Endothelial cell of umbilical vein (primary cell): Measurements from ENCODE around the gene TDRD5. TPM values are rescaled to one million over a fixed set of nuclear protein-coding genes. Genes with fewer than 3 reads are reported as not detected.

Source experiments
- BruUV-seq: library from RNA; stranded (reverse); fragments of 400-500 nt; replicated peaks from 2 replicates; lab custom pipeline; 2021; lab: Mats Ljungman, UMichigan
- CTCF ChIA-PET: fragments of 300-600, 350-600 bp; sonication (Branson Sonifier 250); formaldehyde crosslinking; loops from one replicate; lab custom pipeline; 2021; ENCODE audit warnings: antibody characterized with exemption, inconsistent platforms; lab: Charles Lee
- POLR2A ChIA-PET: fragments of 300-600, 350-600 bp; sonication (Branson Sonifier 250); formaldehyde crosslinking; loops from one replicate; lab custom pipeline; 2021; ENCODE audit warnings: antibody characterized with exemption, inconsistent platforms; lab: Charles Lee
- DNase-seq: peaks from one replicate; pipeline ENCODE4 v3.0.0-alpha.2; 2011; ENCODE audit warnings: low read depth, low spot score
- FAIRE-seq: peaks from 2 replicates; lab custom pipeline; 2011; peaks lifted over from hg19 to GRCh38; lab: Jason Lieb, UNC
- H2AFZ ChIP-seq: 2 replicates; pipeline ENCODE4 v1.6.0; 2012; ENCODE audit warnings: low read depth, low read length, control low read depth, inconsistent platforms
- H3K27ac ChIP-seq: 2 replicates; pipeline ENCODE4 v1.5.1; 2011; ENCODE audit warnings: low read depth, mild to moderate bottlenecking, control low read depth, low read length, moderate library complexity; ENCODE audit not compliant: insufficient read depth
- H3K27me3 ChIP-seq, 2 experiments: 2 replicates each; pipeline versions ENCODE4 v1.6.0 to v1.6.1; 2011; ENCODE audit warnings: low read length in 2 of 2, mixed read lengths in 1 of 2; ENCODE audit not compliant: control insufficient read depth in 2 of 2, insufficient read depth in 2 of 2
- H3K36me3 ChIP-seq, 2 experiments: 2 replicates in 1 of 2; 3 replicates in 1 of 2; pipeline ENCODE4 v1.5.1; 2011; ENCODE audit warnings: low read length in 2 of 2, mild to moderate bottlenecking in 1 of 2, moderate library complexity in 1 of 2; ENCODE audit not compliant: control insufficient read depth in 2 of 2, insufficient read depth in 2 of 2; ENCODE audit errors: extremely low read depth in 1 of 2
- H3K4me1 ChIP-seq: 3 replicates; pipeline ENCODE4 v1.5.1; 2011; ENCODE audit warnings: mild to moderate bottlenecking, low read length; ENCODE audit not compliant: control insufficient read depth, insufficient read depth; ENCODE audit errors: extremely low read depth
- H3K4me2 ChIP-seq: 2 replicates; pipeline ENCODE4 v1.6.1; 2011; ENCODE audit warnings: low read length, control low read depth, mixed read lengths; ENCODE audit not compliant: insufficient read depth
- H3K4me3 ChIP-seq, 3 experiments: fragments of 200-600 bp in 1 of 3; sonication (generic), shearing (Covaris generic) in 1 of 3; replicated peaks in 1 of 3; 2 replicates each; pipeline ENCODE4 v1.5.1; 2011 to 2016; ENCODE audit warnings: control low read depth in 3 of 3, low read length in 3 of 3, mild to moderate bottlenecking in 2 of 3, inconsistent platforms in 1 of 3, low read depth in 1 of 3, moderate library complexity in 1 of 3; ENCODE audit not compliant: insufficient read depth in 1 of 3
- H3K79me2 ChIP-seq: 2 replicates; pipeline ENCODE4 v1.6.0; 2012; ENCODE audit warnings: low read length, inconsistent platforms; ENCODE audit not compliant: control insufficient read depth, insufficient read depth
- H3K9ac ChIP-seq: replicated peaks from 2 replicates; pipeline ENCODE3; 2011; ENCODE audit warnings: low read length, control low read depth; ENCODE audit not compliant: insufficient read depth; ENCODE audit errors: extremely low read depth
- H3K9me1 ChIP-seq: replicated peaks from 3 replicates; pipeline ENCODE4 v1.6.0; 2011; ENCODE audit warnings: mild to moderate bottlenecking, low read length; ENCODE audit not compliant: control insufficient read depth, insufficient read depth; ENCODE audit errors: extremely low read depth
- H3K9me3 ChIP-seq: replicated peaks from 2 replicates; pipeline ENCODE4 v1.5.1; 2012; ENCODE audit warnings: low read length, inconsistent platforms; ENCODE audit not compliant: control insufficient read depth, insufficient read depth
- H4K20me1 ChIP-seq: replicated peaks from 2 replicates; pipeline ENCODE3; 2011; ENCODE audit warnings: mild to moderate bottlenecking, low read length; ENCODE audit not compliant: control insufficient read depth, insufficient read depth; ENCODE audit errors: extremely low read depth
- CTCF ChIP-seq, 2 donors: IDR thresholded peaks; 1 replicate in 1 of 2; 2 replicates in 1 of 2; pipeline ENCODE4 v1.5.1; 2011; ENCODE audit warnings: low read length in 2 of 2, mild to moderate bottlenecking in 2 of 2, moderate library complexity in 2 of 2, control low read depth in 1 of 2, inconsistent platforms in 1 of 2, low read depth in 1 of 2; ENCODE audit not compliant: insufficient read depth in 1 of 2; ENCODE audit errors: extremely low read depth in 1 of 2
- EZH2 ChIP-seq: IDR thresholded peaks from 2 replicates; pipeline ENCODE4 v1.6.1; 2012; ENCODE audit warnings: borderline replicate concordance, low read depth, mild to moderate bottlenecking, moderate library complexity, low read length, inconsistent platforms; ENCODE audit not compliant: severe bottlenecking
- FOS ChIP-seq: IDR thresholded peaks from 2 replicates; pipeline ENCODE4 v1.6.1; 2011; ENCODE audit warnings: mild to moderate bottlenecking, low read length, moderate library complexity, borderline replicate concordance; ENCODE audit not compliant: insufficient read depth
- GATA2 ChIP-seq: IDR thresholded peaks from 2 replicates; pipeline ENCODE4 v1.7.0; 2011; ENCODE audit warnings: low read depth, mild to moderate bottlenecking, moderate library complexity, mixed read lengths, low read length; ENCODE audit not compliant: insufficient read length, insufficient read depth
- JUN ChIP-seq: IDR thresholded peaks from 2 replicates; pipeline ENCODE4 v1.6.1; 2011; ENCODE audit warnings: borderline replicate concordance, low read depth; ENCODE audit not compliant: insufficient read length, insufficient read depth
- MAX ChIP-seq: IDR thresholded peaks from 2 replicates; pipeline ENCODE4 v1.6.1; 2011; ENCODE audit not compliant: insufficient read depth, insufficient read length
- MYC ChIP-seq: IDR thresholded peaks from one replicate; pipeline ENCODE4 v1.6.1; 2011; ENCODE audit warnings: mild to moderate bottlenecking, low read depth, low read length
- POLR2A ChIP-seq: IDR thresholded peaks from 2 replicates; pipeline ENCODE4 v1.6.1; 2012; ENCODE audit warnings: low read depth, mild to moderate bottlenecking, control low read depth, low read length
- POLR2AphosphoS5 ChIP-seq: IDR thresholded peaks from 2 replicates; pipeline ENCODE4 v1.6.1; 2012; ENCODE audit warnings: low read depth, mild to moderate bottlenecking, control low read depth, low read length, moderate library complexity; ENCODE audit not compliant: insufficient read depth
- dilution Hi-C: fragments of 300-500 bp; cut with MboI; formaldehyde crosslinking; loops from one replicate; pipeline ENCODE4 v1.15.0; 2019; ENCODE audit warnings: low sequenced_read_pairs; ENCODE audit not compliant: extremely low pct_ligation_motif_present
- intact Hi-C: fragments of 100-400 bp; cut with micrococcal nuclease; formaldehyde crosslinking; loops from one replicate; pipeline ENCODE4 v1.10.0; 2022
- polyA plus RNA-seq, 4 experiments: library from polyadenylated mRNA; depleted of rRNA in 3 of 4; stranded (reverse) in 3 of 4; unstranded in 1 of 4; fragments of >200 nt; gene quantifications; 2 replicates each; pipeline versions ENCODE4 v1.2.1 to v1.2.3, GENCODE V29; 2011 to 2012; ENCODE audit warnings: missing spikeins in 1 of 4
- total RNA-seq: library from RNA; stranded (reverse); gene quantifications from 2 replicates; pipeline ENCODE4 v1.2.3, GENCODE V29; 2021

The TDRD5 gene
- total and polyA plus RNA-seq, 2 donors (not counting 3 experiments of a cell fraction or from before 2014, with no cell fraction given) = not detected

- no TSS peak for BruUV-seq
- DNase-seq = no peak
- dilution Hi-C loops (loop anchor here (5.0 kb wide), 1 partner anchor 98 kb away; no protein-coding TSS in a partner anchor), intact Hi-C loops (no loop called here)
- H3K36me3 ChIP-seq = no peaks in the 10 kb centered on the region
- peaks cover 17% of the 10 kb centered on the region for H3K4me1 ChIP-seq
- no peak for TF ChIP-seq POLR2AphosphoS5
- no peak for TF ChIP-seq CTCF (IDR thresholded peaks at IDR 0.05; ENCODE audit: extremely low read depth in 1 of 2, insufficient read depth in 1 of 2, low read depth in 1 of 2, low read length in 2 of 2)
- TF ChIP-seq JUN = no peak
- TF ChIP-seq GATA2 = no peak
- no peak for TF ChIP-seq POLR2A
- no peak for TF ChIP-seq MYC
- TF ChIP-seq EZH2 = no peak
- TF ChIP-seq FOS = no peak
- TF ChIP-seq MAX = no peak
- CTCF ChIA-PET = interaction anchor here (1.0 to 17.9 kb wide), 2 partner anchors 12 to 97 kb away, joined by 3 to 1591 read pairs; no protein-coding TSS in a partner anchor
- no peak for FAIRE-seq
- no peak overlapping the region for H2AFZ ChIP-seq
- H3K27me3 ChIP-seq = peaks cover 2% of the 10 kb centered on the region in 2 experiments
- no peaks in the 10 kb centered on the region for H3K79me2 ChIP-seq
- no peaks in the 10 kb centered on the region for H3K9me3 ChIP-seq
- no peaks in the 10 kb centered on the region for H4K20me1 ChIP-seq
- no peaks in the 10 kb centered on the region for H3K9me1 ChIP-seq
- H3K9ac ChIP-seq = no peak overlapping the region
- no peak overlapping the region for H3K4me3 ChIP-seq
- POLR2A ChIA-PET = no interaction called here
- no peak overlapping the region for H3K4me2 ChIP-seq
- no peak overlapping the region for H3K27ac ChIP-seq
Measured at GRCh38 chr1:179714159-179714558, 122.5 kb downstream of the TDRD5 start.
